Trophoblast cell (in vitro differentiated cells and primary cell): Measurements from ENCODE around the gene TOR1B.
A peak's percentile ranks its signal among the peaks of the same experiment; 100 is the strongest.
"Not testable (repeated sequence)": the region's sequence is repeated elsewhere in the genome, so short reads cannot be mapped to it uniquely, and the experiment has no call there.

ENCODE experiments used
- DNase-seq, 2 donors: peaks; one replicate each; pipeline ENCODE4 v3.0.0-alpha.2; 2016
- H2AFZ ChIP-seq: 2 replicates; pipeline ENCODE4 v1.6.1; 2013; ENCODE audit warnings: low read length, moderate library complexity, mild to moderate bottlenecking; ENCODE audit not compliant: insufficient read depth, poor library complexity
- H2AK5ac ChIP-seq: 2 replicates; pipeline ENCODE4 v1.6.1; 2013; ENCODE audit warnings: mild to moderate bottlenecking, low read length
- H2BK120ac ChIP-seq: 2 replicates; pipeline ENCODE4 v1.6.1; 2013; ENCODE audit warnings: low read length, mild to moderate bottlenecking, moderate library complexity; ENCODE audit not compliant: insufficient read depth, poor library complexity
- H2BK12ac ChIP-seq: 2 replicates; pipeline ENCODE4 v1.6.1; 2013; ENCODE audit warnings: mild to moderate bottlenecking, low read length, moderate library complexity
- H2BK5ac ChIP-seq: 2 replicates; pipeline ENCODE4 v1.6.1; 2013; ENCODE audit warnings: low read length, low read depth, moderate library complexity, mild to moderate bottlenecking; ENCODE audit not compliant: poor library complexity
- H3K14ac ChIP-seq: 2 replicates; pipeline ENCODE4 v1.6.1; 2013; ENCODE audit warnings: mild to moderate bottlenecking, low read length
- H3K18ac ChIP-seq: 2 replicates; pipeline ENCODE4 v1.6.1; 2013; ENCODE audit warnings: mild to moderate bottlenecking, low read length
- H3K23ac ChIP-seq: 2 replicates; pipeline ENCODE4 v1.6.1; 2013; ENCODE audit warnings: low read length
- H3K27ac ChIP-seq: 2 replicates; pipeline ENCODE4 v1.5.1; 2013; ENCODE audit warnings: low read depth, mild to moderate bottlenecking, inconsistent platforms, low read length, moderate library complexity
- H3K27me3 ChIP-seq: 2 replicates; pipeline ENCODE4 v1.6.1; 2013; ENCODE audit warnings: inconsistent platforms, mild to moderate bottlenecking, low read length, moderate library complexity; ENCODE audit not compliant: insufficient read depth
- H3K36me3 ChIP-seq, 2 experiments: 1 replicate in 1 of 2; 2 replicates in 1 of 2; pipeline ENCODE4 v1.6.1; 2013; ENCODE audit warnings: low read length in 2 of 2, mild to moderate bottlenecking in 2 of 2, moderate library complexity in 1 of 2; ENCODE audit not compliant: insufficient read depth in 2 of 2, control insufficient read depth in 1 of 2
- H3K4ac ChIP-seq: 2 replicates; pipeline ENCODE4 v1.6.1; 2013; ENCODE audit warnings: low read depth, mild to moderate bottlenecking, low read length, moderate library complexity
- H3K4me1 ChIP-seq, 2 experiments: 1 replicate in 1 of 2; 2 replicates in 1 of 2; pipeline ENCODE4 v1.6.1; 2013; ENCODE audit warnings: low read length in 2 of 2, mild to moderate bottlenecking in 2 of 2, moderate library complexity in 1 of 2; ENCODE audit not compliant: insufficient read depth in 2 of 2, control insufficient read depth in 1 of 2
- H3K4me2 ChIP-seq: 2 replicates; pipeline ENCODE4 v1.6.1; 2013; ENCODE audit warnings: inconsistent platforms, mild to moderate bottlenecking, low read length, moderate library complexity
- H3K4me3 ChIP-seq: 2 replicates; pipeline ENCODE4 v1.5.1; 2013; ENCODE audit warnings: mild to moderate bottlenecking, low read depth, low read length, inconsistent platforms
- H3K79me1 ChIP-seq: one replicate; pipeline ENCODE4 v1.6.1; 2013; ENCODE audit warnings: low read length
- H3K79me2 ChIP-seq: 2 replicates; pipeline ENCODE4 v1.6.1; 2013; ENCODE audit warnings: low read length, mild to moderate bottlenecking; ENCODE audit not compliant: control insufficient read depth, insufficient read depth, poor library complexity
- H3K9ac ChIP-seq: 2 replicates; pipeline ENCODE4 v1.6.1; 2013; ENCODE audit warnings: mild to moderate bottlenecking, low read length
- H3K9me3 ChIP-seq: 2 replicates; pipeline ENCODE4 v1.6.1; 2013; ENCODE audit warnings: low read depth, mild to moderate bottlenecking, control low read depth, inconsistent platforms, low read length; ENCODE audit not compliant: insufficient read depth
- H4K12ac ChIP-seq: 2 replicates; pipeline ENCODE4 v1.6.1; 2013; ENCODE audit warnings: low read depth, mild to moderate bottlenecking, low read length, moderate library complexity
- H4K8ac ChIP-seq: 2 replicates; pipeline ENCODE4 v1.6.1; 2013; ENCODE audit warnings: low read depth, mild to moderate bottlenecking, low read length, moderate library complexity
- H4K91ac ChIP-seq: one replicate; pipeline ENCODE4 v1.6.1; 2013; ENCODE audit warnings: low read depth, mild to moderate bottlenecking, low read length, moderate library complexity
- WGBS: extraction: QIAGEN DNeasy Blood & Tissue Kit; methylation state at CpG from one replicate; pipeline ENCODE4 v1.1.7; 2013; ENCODE audit warnings: missing lambda C conversion rate; ENCODE audit not compliant: insufficient read length, insufficient coverage; ENCODE audit errors: extremely low coverage; 5-methylcytosine and 5-hydroxymethylcytosine counted together

Gene TOR1B

DNA sequence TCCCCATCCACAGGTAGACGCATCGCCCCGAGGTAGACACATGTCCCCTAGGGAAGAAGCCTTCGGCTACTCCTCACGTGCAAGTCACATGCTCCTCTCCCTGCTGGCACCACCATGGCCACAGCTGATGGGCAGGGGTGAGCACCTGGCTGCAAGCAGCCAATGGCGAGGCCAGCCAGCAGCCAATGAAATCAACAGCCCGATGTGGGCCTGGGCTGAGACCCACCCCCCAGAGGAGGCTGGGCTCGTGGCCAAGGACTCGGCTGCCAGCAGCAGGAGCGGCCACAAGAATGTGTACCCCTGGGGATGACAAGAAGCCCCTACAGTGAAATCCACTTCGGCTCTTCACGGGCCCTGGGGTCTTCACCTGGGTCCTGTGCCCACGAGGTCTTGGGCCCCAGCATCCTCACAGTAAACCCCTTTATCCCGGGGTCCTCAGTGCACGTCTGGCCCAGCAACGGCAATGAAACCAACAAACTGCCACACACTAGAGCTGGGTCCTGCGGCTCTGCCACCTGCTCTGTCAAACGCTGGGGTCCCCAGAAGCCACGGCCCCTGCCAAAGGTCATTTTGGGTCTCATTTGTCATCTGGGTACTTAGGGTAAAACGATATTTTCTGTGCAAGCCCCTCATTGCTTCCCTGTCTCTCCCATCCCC lies 28.1 kb upstream of the TOR1B start:
- Histone ChIP-seq H4K91ac (no peak overlapping the region), H3K9ac (no peak overlapping the region), H2BK120ac (no peak overlapping the region), H4K8ac (no peak overlapping the region), H2AK5ac (no peak overlapping the region), H3K4me2 (no peak overlapping the region), H3K14ac (no peak overlapping the region), H4K12ac (no peak overlapping the region), H3K9me3 (no peaks in the 10 kb centered on the region), H3K27me3 (no peaks in the 10 kb centered on the region), H3K18ac (no peak overlapping the region), H3K4me3 (no peak overlapping the region), H3K27ac (no peak overlapping the region), H3K36me3 (no peaks in the 10 kb centered on the region), H3K79me2 (no peaks in the 10 kb centered on the region), H2BK5ac (no peak overlapping the region), H3K79me1 (peaks cover 6% of the 10 kb centered on the region), H2AFZ (no peak overlapping the region), H2BK12ac (no peak overlapping the region), H3K4ac (no peak overlapping the region), H3K4me1 (peaks cover 11 to 12% of the 10 kb centered on the region in 2 experiments), H3K23ac (no peak overlapping the region)
- no peak for DNase-seq
- WGBS: no CpG with 5 or more reads among the region's 20 CpGs

DNA sequence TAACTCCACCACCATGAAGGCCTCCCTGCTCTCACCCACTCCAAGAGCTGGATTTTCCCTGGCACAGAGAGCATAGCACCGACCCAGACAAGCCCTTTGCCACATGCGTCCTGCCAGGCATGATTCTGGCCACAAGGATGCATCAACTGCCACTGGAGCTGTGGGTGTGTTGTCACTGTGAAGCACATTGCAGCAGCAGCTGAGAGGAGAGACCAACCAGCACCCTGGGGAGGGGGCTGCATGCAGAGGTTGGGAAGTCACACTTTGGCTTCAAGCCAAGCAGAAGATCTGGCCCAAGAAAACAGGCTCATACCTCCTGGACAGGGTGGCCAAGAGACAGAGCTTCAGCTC lies 27.6 kb upstream of the TOR1B start:
- no peak overlapping the region for H2BK12ac ChIP-seq
- H2BK5ac ChIP-seq: no peak overlapping the region
- H3K79me2 ChIP-seq: no peaks in the 10 kb centered on the region
- no peak overlapping the region for H2BK120ac ChIP-seq
- DNase-seq: no peak
- no CpG with 5 or more reads among the region's 2 CpGs for WGBS
- H3K18ac ChIP-seq: no peak overlapping the region
- no peak overlapping the region for H2AK5ac ChIP-seq
- H3K9me3 ChIP-seq: no peaks in the 10 kb centered on the region
- H3K14ac ChIP-seq: no peak overlapping the region
- no peak overlapping the region for H3K4ac ChIP-seq
- H3K27me3 ChIP-seq: no peaks in the 10 kb centered on the region
- H2AFZ ChIP-seq: no peak overlapping the region
- H3K4me3 ChIP-seq: peak overlapping the region; percentile 13
- no peak overlapping the region for H3K9ac ChIP-seq
- no peak overlapping the region for H4K12ac ChIP-seq
- H3K79me1 ChIP-seq: peaks cover 6% of the 10 kb centered on the region
- H3K4me2 ChIP-seq: no peak overlapping the region
- H3K23ac ChIP-seq: no peak overlapping the region
- H4K91ac ChIP-seq: no peak overlapping the region
- no peaks in the 10 kb centered on the region for H3K36me3 ChIP-seq
- peaks cover 11 to 12% of the 10 kb centered on the region in 2 experiments for H3K4me1 ChIP-seq
- no peak overlapping the region for H4K8ac ChIP-seq
- no peak overlapping the region for H3K27ac ChIP-seq

DNA sequence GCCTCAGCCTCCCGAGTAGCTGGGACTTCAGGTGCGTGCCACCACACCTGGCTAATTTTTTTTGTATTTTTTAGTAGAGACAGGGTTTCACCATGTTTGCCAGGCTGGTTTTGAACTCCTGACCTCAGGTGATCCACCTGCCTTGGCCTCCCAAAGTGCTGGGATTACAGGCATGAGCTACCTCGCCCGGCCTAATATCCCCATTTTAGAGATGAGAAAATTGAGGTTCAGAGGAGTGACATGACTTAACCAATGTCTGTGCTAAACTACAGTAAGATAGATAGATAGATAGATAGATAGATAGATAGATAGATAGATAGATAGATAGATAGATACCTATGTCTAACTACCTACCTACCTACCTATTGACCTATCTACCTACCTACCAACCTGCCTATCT lies 26.9 kb upstream of the TOR1B start:
- H3K4me3 ChIP-seq, H3K27ac ChIP-seq, H3K4ac ChIP-seq, H4K91ac ChIP-seq, H4K12ac ChIP-seq, H3K79me1 ChIP-seq, H4K8ac ChIP-seq, H2AK5ac ChIP-seq, DNase-seq, H3K9me3 ChIP-seq, H2BK120ac ChIP-seq, H3K36me3 ChIP-seq, H3K9ac ChIP-seq, H3K4me2 ChIP-seq, H3K79me2 ChIP-seq, H2BK5ac ChIP-seq, H3K18ac ChIP-seq, H3K14ac ChIP-seq, H3K27me3 ChIP-seq, H2AFZ ChIP-seq, H3K23ac ChIP-seq, H2BK12ac ChIP-seq: not testable (repeated sequence)
- WGBS: no CpG with 5 or more reads among the region's 4 CpGs
- H3K4me1 ChIP-seq: peaks cover 11 to 12% of the 10 kb centered on the region in 2 experiments

DNA sequence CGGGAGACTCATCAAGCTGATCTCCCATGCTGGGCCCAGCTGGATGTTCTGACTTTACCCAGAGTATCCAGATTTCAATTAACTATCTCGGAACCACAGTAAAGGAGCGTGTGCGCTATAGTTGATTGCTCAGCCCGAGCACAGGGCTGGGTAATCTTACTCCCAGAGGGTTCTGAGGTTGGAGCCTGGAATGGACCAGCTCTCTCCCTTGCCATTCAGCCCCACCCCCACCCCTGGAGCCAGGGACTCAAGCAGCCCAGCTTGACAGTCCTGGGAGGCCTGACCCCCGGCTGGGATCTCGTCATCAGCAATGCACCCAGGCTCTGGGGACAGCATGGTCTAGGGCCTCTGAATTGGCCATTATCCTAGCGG lies 26.4 kb upstream of the TOR1B start:
- Histone ChIP-seq H3K9me3 (no peaks in the 10 kb centered on the region), H2BK5ac (no peak overlapping the region), H3K27ac (peak overlapping the region; percentile 7), H3K4me2 (no peak overlapping the region), H4K8ac (peak overlapping the region; percentile 19), H3K18ac (no peak overlapping the region), H3K14ac (no peak overlapping the region), H2AK5ac (peak overlapping the region; percentile 23), H3K9ac (no peak overlapping the region), H4K91ac (peak overlapping the region; percentile 13), H4K12ac (no peak overlapping the region), H3K36me3 (no peaks in the 10 kb centered on the region), H3K79me2 (no peaks in the 10 kb centered on the region), H3K4me1 (peaks cover 11 to 12% of the 10 kb centered on the region in 2 experiments), H3K79me1 (peaks cover 6% of the 10 kb centered on the region), H3K23ac (no peak overlapping the region), H2AFZ (no peak overlapping the region), H3K4me3 (no peak overlapping the region), H2BK120ac (no peak overlapping the region), H2BK12ac (no peak overlapping the region), H3K27me3 (no peaks in the 10 kb centered on the region), H3K4ac (no peak overlapping the region)
- no peak for DNase-seq
- WGBS: no CpG with 5 or more reads among the region's 8 CpGs
